Measurements from ENCODE around the gene NFS1.

NFS1 gene

DNA sequence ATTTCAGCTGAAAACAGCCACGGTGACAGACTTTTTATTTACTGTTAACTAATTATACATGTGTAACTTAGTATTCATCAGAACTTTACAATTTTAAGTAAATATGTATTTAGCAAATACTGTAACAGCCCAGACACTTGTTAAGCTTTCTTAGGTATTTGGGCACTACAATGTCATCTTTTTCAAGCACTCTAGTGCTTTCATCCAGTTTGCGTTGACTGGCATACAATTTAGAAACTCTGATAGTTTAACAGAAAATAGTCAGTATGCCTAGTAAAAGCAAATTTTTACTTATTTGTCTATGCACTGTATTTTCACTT lies 32.3 kb upstream of the NFS1 start:
- Histone ChIP-seq H3K27ac (ENCODE audit: low read length) (no peak overlapping the region), H3K9me3 (replicated peaks; ENCODE audit: insufficient read depth, low read length) (no peaks in the 10 kb centered on the region), H3F3A (ENCODE audit: insufficient read depth, low read length) (peaks cover 15% of the 10 kb centered on the region), H3K27me3 (replicated peaks; ENCODE audit: insufficient read depth, low read length) (no peaks in the 10 kb centered on the region), H3K4me2 (ENCODE audit: low read depth, low read length) (no peak overlapping the region), H4K20me1 (ENCODE audit: insufficient read depth, low read length) (peaks cover 86% of the 10 kb centered on the region), H3K9ac (ENCODE audit: low read length) (no peak overlapping the region), H3K4me3 (ENCODE audit: low read length) (no peak overlapping the region), H3K79me2 (ENCODE audit: low read length) (peaks cover 98% of the 10 kb centered on the region), H3K36me3 (replicated peaks; ENCODE audit: insufficient read depth, low read length) (peaks cover 56% of the 10 kb centered on the region; the same call in 1 of the 2 replicates), H3K9me2 (replicated peaks; ENCODE audit: insufficient read depth, low read length) (no peaks in the 10 kb centered on the region), H3K4me1 (ENCODE audit: low read length) (peaks cover 5% of the 10 kb centered on the region; the same call in 1 of the 2 replicates), H2AFZ (ENCODE audit: low read length) (no peak overlapping the region)
- TF ChIP-seq, protein P1, sequence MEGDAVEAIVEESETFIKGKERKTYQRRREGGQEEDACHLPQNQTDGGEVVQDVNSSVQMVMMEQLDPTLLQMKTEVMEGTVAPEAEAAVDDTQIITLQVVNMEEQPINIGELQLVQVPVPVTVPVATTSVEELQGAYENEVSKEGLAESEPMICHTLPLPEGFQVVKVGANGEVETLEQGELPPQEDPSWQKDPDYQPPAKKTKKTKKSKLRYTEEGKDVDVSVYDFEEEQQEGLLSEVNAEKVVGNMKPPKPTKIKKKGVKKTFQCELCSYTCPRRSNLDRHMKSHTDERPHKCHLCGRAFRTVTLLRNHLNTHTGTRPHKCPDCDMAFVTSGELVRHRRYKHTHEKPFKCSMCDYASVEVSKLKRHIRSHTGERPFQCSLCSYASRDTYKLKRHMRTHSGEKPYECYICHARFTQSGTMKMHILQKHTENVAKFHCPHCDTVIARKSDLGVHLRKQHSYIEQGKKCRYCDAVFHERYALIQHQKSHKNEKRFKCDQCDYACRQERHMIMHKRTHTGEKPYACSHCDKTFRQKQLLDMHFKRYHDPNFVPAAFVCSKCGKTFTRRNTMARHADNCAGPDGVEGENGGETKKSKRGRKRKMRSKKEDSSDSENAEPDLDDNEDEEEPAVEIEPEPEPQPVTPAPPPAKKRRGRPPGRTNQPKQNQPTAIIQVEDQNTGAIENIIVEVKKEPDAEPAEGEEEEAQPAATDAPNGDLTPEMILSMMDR (IDR thresholded peaks at IDR 0.05; ENCODE audit: low read length) = no peak
- TF ChIP-seq EZH2phosphoT487 (IDR thresholded peaks at IDR 0.05; ENCODE audit: low read length) = no peak
- TF ChIP-seq EZH2 (optimal IDR thresholded peaks at IDR 0.05; ENCODE audit: low read depth, low read length) = no peak
- no peak for DNase-seq

DNA sequence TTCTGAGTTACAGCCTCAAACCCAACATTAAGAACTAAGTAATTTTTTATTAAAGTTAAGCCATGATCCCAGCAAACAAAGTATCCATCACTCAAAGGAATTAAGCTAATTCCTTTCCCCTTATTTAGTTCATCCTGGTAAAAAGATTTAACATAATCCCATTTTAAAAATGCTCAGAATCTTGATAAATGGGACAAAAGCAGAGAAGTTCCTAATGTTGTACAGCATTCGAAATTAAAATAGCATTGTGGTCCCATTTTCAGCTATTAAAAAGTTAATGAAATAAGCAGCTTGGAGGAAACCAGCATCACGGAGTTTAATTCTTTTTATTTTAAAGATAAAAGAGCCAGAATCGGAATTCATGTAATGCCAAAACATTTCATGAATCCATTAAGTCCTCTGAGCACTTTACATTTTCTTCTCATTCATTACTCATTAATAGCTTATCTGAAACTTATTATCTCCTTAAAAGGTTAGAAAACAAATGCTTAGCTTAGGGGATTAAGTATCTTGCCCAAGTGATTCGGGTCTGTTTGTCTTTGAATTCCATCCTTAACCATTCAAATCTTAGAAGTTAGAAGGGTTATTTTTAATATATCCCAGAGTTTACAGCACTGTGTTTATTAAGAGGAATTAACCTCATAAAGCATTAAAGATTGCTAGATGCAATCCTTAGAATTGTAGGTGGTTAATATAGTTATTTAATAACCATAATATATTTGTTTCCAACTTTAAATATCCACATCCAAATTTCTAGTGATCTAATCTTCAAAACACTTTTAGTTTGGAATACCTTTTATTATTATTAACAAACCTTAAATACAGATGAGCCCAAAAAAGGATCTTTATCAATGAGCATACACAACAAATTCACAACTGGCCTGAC lies 31.7 kb upstream of the NFS1 start:
- H3K4me2 ChIP-seq (ENCODE audit: low read depth, low read length) = no peak overlapping the region
- peaks cover 12% of the 10 kb centered on the region for H3F3A ChIP-seq (ENCODE audit: insufficient read depth, low read length)
- no peak overlapping the region for H2AFZ ChIP-seq (ENCODE audit: low read length)
- peaks cover 59% of the 10 kb centered on the region; the same call in 1 of the 2 replicates for H3K36me3 ChIP-seq (replicated peaks; ENCODE audit: insufficient read depth, low read length)
- no peak overlapping the region for H3K4me3 ChIP-seq (ENCODE audit: low read length)
- no peaks in the 10 kb centered on the region for H3K9me2 ChIP-seq (replicated peaks; ENCODE audit: insufficient read depth, low read length)
- H3K4me1 ChIP-seq (ENCODE audit: low read length) = peaks cover 2% of the 10 kb centered on the region; the same call in 1 of the 2 replicates
- H3K9ac ChIP-seq (ENCODE audit: low read length) = no peak overlapping the region
- H4K20me1 ChIP-seq (ENCODE audit: insufficient read depth, low read length) = peaks cover 80% of the 10 kb centered on the region
- TF ChIP-seq EZH2phosphoT487 (IDR thresholded peaks at IDR 0.05; ENCODE audit: low read length) (no peak), EZH2 (optimal IDR thresholded peaks at IDR 0.05; ENCODE audit: low read depth, low read length) (no peak)
- TF ChIP-seq, protein P1 (IDR thresholded peaks at IDR 0.05; ENCODE audit: low read length) = no peak
- DNase-seq = no peak
- H3K9me3 ChIP-seq (replicated peaks; ENCODE audit: insufficient read depth, low read length) = no peaks in the 10 kb centered on the region
- no peaks in the 10 kb centered on the region for H3K27me3 ChIP-seq (replicated peaks; ENCODE audit: insufficient read depth, low read length)
- H3K27ac ChIP-seq (ENCODE audit: low read length) = no peak overlapping the region
- peaks cover 98% of the 10 kb centered on the region for H3K79me2 ChIP-seq (ENCODE audit: low read length)

DNA sequence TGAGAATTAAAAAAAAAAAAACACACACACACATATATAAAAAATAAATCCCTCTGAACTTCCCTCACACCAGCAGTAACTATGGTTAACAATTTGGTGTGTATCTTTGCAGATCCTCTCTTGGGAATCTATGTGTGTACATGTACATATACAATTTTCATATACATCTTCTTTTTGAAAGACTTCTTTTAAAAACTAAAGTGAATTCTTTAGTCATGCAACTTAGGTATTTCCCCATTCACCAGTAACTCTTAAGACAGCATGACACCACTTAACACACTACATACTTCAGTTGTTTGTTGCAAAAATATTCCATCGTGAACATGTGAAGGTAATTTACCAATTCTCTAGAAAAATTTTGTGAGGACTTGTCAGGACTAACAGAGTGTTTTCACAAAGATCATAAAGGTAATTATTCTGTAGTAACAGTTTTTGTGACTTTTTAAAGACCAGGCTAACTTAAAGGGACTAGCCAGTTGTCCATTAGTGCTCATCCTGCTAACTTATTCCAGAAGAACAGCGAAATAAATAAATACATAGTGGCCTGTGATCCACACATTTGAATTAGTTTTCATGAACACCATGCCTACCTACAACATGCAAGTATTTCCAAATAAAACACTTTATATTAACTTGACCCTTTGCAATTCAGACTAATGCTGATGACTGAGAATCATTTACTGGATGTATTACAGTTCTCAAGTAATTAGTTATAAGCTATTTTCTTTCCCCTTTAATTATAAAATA lies 30.9 kb upstream of the NFS1 start:
- TF ChIP-seq EZH2 (optimal IDR thresholded peaks at IDR 0.05; ENCODE audit: low read depth, low read length) (no peak), EZH2phosphoT487 (IDR thresholded peaks at IDR 0.05; ENCODE audit: low read length) (no peak)
- TF ChIP-seq, protein P1 (IDR thresholded peaks at IDR 0.05; ENCODE audit: low read length) = no peak
- no peak overlapping the region for H3K27ac ChIP-seq (ENCODE audit: low read length)
- H3K9me3 ChIP-seq (replicated peaks; ENCODE audit: insufficient read depth, low read length) = no peaks in the 10 kb centered on the region
- no peak overlapping the region for H3K9ac ChIP-seq (ENCODE audit: low read length)
- peaks cover 59% of the 10 kb centered on the region; the same call in 1 of the 2 replicates for H3K36me3 ChIP-seq (replicated peaks; ENCODE audit: insufficient read depth, low read length)
- H3F3A ChIP-seq (ENCODE audit: insufficient read depth, low read length) = peaks cover 10% of the 10 kb centered on the region; the same call in 1 of the 2 replicates
- H3K4me2 ChIP-seq (ENCODE audit: low read depth, low read length) = no peak overlapping the region
- no peaks in the 10 kb centered on the region for H3K27me3 ChIP-seq (replicated peaks; ENCODE audit: insufficient read depth, low read length)
- no peak for DNase-seq
- no peak overlapping the region for H2AFZ ChIP-seq (ENCODE audit: low read length)
- H4K20me1 ChIP-seq (ENCODE audit: insufficient read depth, low read length) = peaks cover 75% of the 10 kb centered on the region
- no peaks in the 10 kb centered on the region for H3K4me1 ChIP-seq (ENCODE audit: low read length)
- H3K9me2 ChIP-seq (replicated peaks; ENCODE audit: insufficient read depth, low read length) = no peaks in the 10 kb centered on the region
- H3K79me2 ChIP-seq (ENCODE audit: low read length) = peaks cover 98% of the 10 kb centered on the region
- no peak overlapping the region for H3K4me3 ChIP-seq (ENCODE audit: low read length)
